BE2C (cell line): ENCODE data around the gene SNX25.
"Not testable (repeated sequence)": the region's sequence is repeated elsewhere in the genome, so short reads cannot be mapped to it uniquely, and the experiment has no call there.

Experiments used
- DNase-seq: peaks from one replicate; pipeline ENCODE4 v3.0.0-alpha.2; 2020
- H3K27me3 ChIP-seq: fragments of 250-450 bp; sonication (Bioruptor Pico); 2 replicates; pipeline ENCODE4 v1.5.1; 2020; ENCODE audit warnings: mild to moderate bottlenecking
- H3K36me3 ChIP-seq: fragments of 250-450 bp; sonication (Bioruptor Pico); 2 replicates; pipeline ENCODE4 v1.5.1; 2020; ENCODE audit warnings: mild to moderate bottlenecking
- H3K4me1 ChIP-seq: fragments of 250-450 bp; sonication (Bioruptor Pico); 2 replicates; pipeline ENCODE4 v1.5.1; 2020
- H3K4me3 ChIP-seq: 2 replicates; pipeline ENCODE4 v1.5.1; 2011; ENCODE audit warnings: low read depth, low read length
- H3K9me3 ChIP-seq: fragments of 250-450 bp; sonication (Bioruptor Pico); 2 replicates; pipeline ENCODE4 v1.5.1; 2020
- CTCF ChIP-seq: IDR thresholded peaks from 2 replicates; pipeline ENCODE4 v1.5.1; 2012; ENCODE audit warnings: mild to moderate bottlenecking, low read depth, low read length

SNX25 gene

GRCh38 chr4:185305979-185306442 is 96.6 kb downstream of the SNX25 start:
- Histone ChIP-seq H3K4me3 (no peak overlapping the region), H3K9me3 (no peaks in the 10 kb centered on the region), H3K27me3 (no peaks in the 10 kb centered on the region), H3K4me1 (no peaks in the 10 kb centered on the region), H3K36me3 (no peaks in the 10 kb centered on the region)
- DNase-seq = no peak
- TF ChIP-seq CTCF = no peak

- TF ChIP-seq CTCF = no peak
- no peaks in the 10 kb centered on the region for H3K4me1 ChIP-seq
- DNase-seq = no peak
- H3K27me3 ChIP-seq = no peaks in the 10 kb centered on the region
- H3K9me3 ChIP-seq = no peaks in the 10 kb centered on the region
- H3K36me3 ChIP-seq = peaks cover 4% of the 10 kb centered on the region; the same call in 1 of the 2 replicates
- no peak overlapping the region for H3K4me3 ChIP-seq
Observed at GRCh38 chr4:185307136-185307950, 97.9 kb downstream of the SNX25 start.

GRCh38 chr4:185309770-185310169 is 100.4 kb downstream of the SNX25 start:
- H3K27me3 ChIP-seq = no peaks in the 10 kb centered on the region
- no peaks in the 10 kb centered on the region for H3K9me3 ChIP-seq
- peaks cover 4% of the 10 kb centered on the region; the same call in 1 of the 2 replicates for H3K36me3 ChIP-seq
- no peak overlapping the region for H3K4me3 ChIP-seq
- no peaks in the 10 kb centered on the region for H3K4me1 ChIP-seq
- no peak for TF ChIP-seq CTCF
- DNase-seq = no peak

- DNase-seq = no peak
- H3K4me1 ChIP-seq = no peaks in the 10 kb centered on the region
- no peaks in the 10 kb centered on the region for H3K27me3 ChIP-seq
- H3K36me3 ChIP-seq = peaks cover 4% of the 10 kb centered on the region; the same call in 1 of the 2 replicates
- H3K9me3 ChIP-seq = no peaks in the 10 kb centered on the region
- TF ChIP-seq CTCF = no peak
- no peak overlapping the region for H3K4me3 ChIP-seq
Observed at GRCh38 chr4:185311113-185311888, 101.9 kb downstream of the SNX25 start.

GRCh38 chr4:185312699-185313098 is 103.3 kb downstream of the SNX25 start:
- H3K27me3 ChIP-seq = no peaks in the 10 kb centered on the region
- no peak overlapping the region for H3K4me3 ChIP-seq
- no peak for DNase-seq
- TF ChIP-seq CTCF = no peak
- H3K36me3 ChIP-seq = peaks cover 4% of the 10 kb centered on the region; the same call in 1 of the 2 replicates
- H3K4me1 ChIP-seq = no peaks in the 10 kb centered on the region
- H3K9me3 ChIP-seq = no peaks in the 10 kb centered on the region

GRCh38 chr4:185317462-185317861 is 108.1 kb downstream of the SNX25 start:
- not testable (repeated sequence) for H3K4me3 ChIP-seq, H3K27me3 ChIP-seq, H3K9me3 ChIP-seq, H3K36me3 ChIP-seq, H3K4me1 ChIP-seq, DNase-seq
